Erythroblast (primary cell): ENCODE data around the gene RAP1GAP.

Source experiments
- GATA1 ChIP-seq: IDR thresholded peaks from 2 replicates; pipeline ENCODE4 v1.6.1; 2011; ENCODE audit warnings: low read depth, mild to moderate bottlenecking, control low read depth, low read length, moderate library complexity
- POLR2A ChIP-seq: IDR thresholded peaks from 2 replicates; pipeline ENCODE4 v1.6.1; 2011; ENCODE audit warnings: mild to moderate bottlenecking, low read length

GRCh38 chr1:21598904-21599303 lies 70.3 kb downstream of the RAP1GAP start:
- TF ChIP-seq POLR2A (no peak), GATA1 (no peak)
